ENCODE measurements around the gene PTPRN2.

PTPRN2 gene

DNA sequence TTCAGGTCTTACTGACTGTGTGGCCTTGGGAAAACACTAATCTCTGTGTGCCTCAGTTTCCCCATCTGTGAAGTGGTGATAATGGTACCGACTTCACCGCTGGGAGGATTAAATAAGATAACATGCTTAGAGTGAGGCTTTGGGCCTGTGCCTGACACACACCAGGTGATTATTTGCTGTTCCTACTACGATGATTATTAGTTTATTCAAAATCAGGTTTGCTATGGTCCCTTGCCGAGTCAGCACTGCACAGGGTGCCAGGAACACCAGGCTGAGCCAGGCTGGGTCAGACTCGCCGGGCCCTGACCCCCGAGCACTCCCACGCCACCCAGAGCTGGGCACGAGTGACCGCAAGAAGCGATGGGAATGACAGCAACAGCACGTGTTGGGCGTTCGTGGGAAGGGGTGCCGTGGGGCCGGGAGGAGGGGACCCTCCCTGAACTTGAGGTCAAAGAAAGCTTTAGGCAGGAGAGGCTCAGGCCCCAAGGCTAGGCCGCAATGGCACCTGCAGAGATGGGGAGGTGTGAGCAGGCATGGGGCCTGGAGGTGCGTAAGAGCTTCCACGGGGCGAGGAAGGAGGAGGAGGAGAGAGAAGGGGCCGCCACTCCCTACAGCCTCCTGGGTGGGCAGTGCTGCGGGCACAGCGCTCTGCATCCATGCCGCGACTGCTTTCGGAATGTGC, 925.4 kb downstream of the PTPRN2 start:
- DNase-seq = no peak

DNA sequence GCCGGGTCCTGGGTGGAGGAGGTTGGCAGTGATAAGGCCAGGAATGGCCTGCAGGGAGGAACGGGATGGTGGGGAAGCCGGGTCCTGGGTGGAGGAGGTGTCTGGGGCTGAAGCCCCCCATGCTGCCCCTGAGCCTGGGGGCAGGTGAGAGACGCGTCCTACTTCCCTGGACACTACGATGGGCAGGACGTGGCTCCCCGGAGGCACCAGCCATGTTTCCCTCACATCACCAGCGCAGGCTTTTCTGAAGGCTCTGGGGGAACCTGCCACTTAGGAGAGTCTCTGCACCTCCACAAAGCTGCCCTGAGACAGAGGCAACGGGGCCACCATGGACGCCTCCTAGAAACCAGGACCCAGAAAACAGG, 926.0 kb downstream of the PTPRN2 start:
- DNase-seq = no peak

DNA sequence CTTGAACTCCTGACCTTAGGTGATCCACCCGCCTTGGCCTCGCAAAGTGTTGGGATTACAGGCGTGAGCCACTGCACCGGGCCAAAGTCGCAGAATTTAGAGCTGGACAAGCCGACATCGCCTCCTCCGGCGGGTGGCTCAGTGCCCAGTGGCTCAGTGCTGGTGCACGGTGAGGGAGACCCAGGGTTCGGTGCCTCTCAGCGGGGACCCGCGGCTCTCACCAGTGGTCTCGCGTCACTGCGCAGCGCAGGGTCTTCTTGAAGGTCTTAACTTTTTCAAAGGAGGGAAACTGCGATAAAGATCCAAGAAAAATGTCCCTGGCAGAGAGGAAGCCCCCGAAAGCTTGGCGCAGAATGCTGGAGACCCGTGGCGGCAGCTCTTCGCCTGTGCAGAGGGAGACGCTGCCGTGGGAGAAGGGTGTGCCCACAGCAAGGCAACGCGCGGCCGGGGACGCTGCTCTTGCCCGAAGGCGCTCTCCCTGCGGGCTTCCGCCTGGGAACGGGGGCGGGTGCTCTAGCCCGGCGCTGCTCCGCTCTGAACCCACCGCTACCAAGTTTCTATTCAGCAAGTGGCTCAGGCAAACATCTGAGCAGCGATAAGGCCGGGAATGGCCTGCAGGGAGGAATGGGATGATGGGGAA, 926.5 kb downstream of the PTPRN2 start:
- DNase-seq = no peak

DNA sequence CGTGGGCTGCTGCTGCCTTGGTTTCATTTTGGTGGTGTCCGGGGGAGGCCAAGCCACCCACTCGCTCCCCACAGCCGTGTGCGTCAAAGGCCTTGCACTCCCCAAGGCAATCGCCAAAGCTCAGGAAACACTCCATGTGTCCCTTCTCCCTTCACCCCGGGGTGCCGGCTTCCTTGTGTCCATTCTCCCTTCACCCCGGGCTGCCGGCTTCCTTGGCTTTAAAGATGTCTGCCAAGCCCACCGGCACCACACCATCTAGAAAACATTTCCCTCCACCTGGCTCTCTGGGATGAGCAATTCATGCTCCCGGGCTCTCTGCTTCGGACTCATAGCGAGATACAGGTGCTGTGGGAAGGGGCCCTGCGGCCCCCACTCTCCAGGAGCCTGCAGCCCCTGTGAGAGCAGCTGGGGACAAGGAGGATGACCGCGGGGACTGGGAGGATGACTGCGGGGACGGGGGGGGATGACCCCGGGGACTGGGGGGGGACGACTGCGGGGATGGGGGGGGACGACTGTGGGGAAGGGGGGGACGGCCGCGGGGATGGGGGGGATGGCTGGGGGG, 928.7 kb downstream of the PTPRN2 start:
- DNase-seq = no peak

DNA sequence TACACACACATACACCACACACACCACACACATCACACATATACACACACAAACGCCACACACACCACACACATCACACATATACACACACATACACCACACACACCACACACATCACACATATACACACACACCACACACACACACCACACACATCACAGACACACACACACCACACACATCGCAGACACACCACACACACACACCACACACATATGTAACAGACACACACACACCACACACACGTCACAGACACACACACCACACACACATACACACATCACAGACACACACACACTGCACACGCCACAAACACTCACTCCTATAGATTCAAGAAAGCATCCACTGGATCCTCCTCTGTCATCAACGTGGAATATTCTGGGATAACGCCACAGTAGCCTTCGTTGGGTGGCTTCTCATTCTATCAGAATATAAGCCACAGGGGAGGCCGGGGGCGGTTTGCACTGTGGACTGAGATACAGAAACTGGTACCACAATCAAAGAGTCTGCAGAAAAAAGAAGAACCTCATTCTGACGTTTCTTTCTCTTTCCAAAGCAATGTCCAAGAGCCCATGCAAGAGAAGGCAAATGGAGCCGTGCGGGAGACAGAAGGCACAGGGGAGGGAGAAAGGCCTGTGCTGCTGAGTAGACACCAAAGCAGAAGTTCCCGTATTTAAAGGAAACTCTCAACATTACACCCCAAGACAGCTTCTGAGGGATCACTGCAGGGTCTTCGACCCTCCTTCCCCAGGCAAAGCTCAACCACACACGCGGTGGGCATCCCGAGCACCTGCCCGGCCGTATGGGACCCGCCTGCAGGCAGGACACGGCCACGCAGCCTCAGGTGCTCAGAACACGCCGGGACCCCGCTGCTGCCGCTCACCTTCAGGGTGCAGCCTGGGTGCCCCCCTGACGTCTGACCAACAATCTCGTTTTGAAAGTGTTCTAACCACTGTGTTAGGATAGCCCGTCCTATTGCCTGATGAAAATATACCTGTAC, 929.6 kb downstream of the PTPRN2 start:
- no peak for DNase-seq

DNA sequence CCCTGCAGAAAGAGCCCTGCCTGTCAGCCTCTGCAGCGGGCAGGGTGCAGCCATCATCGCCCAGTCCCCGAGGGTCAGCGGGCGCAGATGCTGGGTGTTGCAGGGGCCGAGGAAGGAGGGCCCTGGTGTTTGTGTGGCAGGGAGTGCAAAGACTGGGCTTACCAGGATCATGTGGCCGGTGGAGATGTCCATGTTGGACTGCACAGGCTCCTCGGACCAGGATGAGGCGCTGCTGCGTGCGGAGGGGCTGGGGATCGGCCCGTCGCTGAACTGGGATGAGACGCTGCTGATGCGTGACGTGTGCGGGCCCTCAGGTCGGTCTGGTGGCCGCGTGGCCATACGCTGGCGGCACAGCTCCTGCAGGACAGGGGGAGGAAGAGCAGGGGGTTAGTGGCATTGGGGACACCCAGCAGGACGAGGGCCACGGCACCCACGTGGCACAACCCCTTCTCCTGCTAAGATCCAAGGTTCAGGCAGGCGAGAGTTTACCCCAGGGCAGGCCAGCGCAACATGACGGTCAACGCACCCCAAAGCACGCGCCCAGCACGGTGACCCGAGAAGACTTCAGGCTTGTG, 931.3 kb downstream of the PTPRN2 start:
- DNase-seq = no peak

DNA sequence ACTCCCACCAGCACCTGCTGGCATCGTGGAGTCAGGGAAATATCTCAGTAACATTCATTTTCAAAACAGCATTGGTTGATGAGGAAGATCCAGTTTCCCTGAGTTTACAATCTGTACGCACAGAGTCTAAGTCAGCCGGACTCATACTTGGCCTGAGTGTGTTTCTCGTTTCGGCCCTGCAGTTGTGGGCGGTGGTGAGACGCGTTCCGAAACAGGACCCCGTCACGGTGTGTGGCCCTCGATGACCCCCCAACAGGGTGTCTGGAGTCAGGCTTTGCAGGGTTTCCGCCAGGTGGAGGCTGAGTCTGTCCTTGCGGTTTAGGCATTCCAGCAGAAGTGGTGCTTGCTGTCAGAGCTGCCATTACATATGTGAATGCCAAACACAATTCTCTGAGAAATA, 933.3 kb downstream of the PTPRN2 start:
- DNase-seq = no peak

DNA sequence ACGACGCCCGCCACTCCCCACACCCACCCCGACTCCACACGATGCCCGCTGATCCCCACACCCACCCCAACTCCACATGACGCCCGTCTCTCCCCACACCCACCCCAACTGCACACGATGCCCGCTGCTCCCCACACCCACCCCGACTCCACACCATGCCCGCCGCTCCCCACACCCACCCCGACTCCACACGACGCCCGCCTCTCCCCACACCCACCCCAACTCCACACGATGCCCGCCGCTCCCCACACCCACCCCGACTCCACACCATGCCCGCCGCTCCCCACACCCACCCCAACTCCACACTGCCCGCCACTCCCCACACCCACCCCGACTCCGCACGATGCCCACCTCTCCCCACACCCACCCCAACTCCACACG, 933.8 kb downstream of the PTPRN2 start:
- DNase-seq = no peak

DNA sequence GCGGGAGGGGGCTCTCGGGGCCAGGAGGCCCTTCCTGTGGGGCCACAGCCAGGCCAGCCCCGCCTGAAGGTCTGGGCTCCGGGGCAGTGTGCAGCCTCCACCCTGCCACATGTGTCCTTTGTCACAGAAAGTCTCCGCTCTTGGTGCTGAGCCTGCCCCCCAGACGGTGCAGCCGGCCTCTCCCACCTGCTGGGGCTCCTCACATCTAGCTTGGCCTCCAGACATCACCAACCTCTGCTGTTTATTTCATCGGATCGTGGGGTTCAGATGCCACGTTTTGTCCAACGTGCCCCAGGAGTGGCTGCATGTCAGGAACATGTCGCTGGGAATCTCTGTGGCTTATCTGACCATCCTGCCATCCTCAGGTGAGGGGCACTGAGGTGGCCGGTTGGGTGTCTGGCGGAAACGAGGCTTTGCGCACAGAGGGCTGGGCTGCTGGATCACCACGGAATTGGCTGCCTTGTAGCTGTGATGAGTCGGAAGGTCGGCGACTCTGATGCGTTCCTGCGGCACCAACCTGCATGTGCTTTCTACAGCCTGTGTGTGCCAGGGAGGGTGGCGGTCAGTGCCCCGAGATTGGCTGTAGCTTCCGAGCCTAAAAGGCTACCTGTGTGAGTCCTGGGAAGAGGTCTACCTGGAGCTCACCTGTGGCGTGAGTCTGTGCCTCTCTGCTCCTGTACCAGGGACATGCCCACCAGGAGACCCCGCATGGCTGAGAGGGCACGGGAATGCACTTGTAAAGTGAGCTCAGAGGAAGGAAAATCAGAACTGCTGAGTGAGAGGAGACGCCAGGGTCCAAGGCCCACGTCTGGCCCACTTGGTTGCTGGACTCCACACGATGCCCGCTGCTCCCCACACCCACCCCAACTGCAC, 934.4 kb downstream of the PTPRN2 start:
- no peak for DNase-seq

DNA sequence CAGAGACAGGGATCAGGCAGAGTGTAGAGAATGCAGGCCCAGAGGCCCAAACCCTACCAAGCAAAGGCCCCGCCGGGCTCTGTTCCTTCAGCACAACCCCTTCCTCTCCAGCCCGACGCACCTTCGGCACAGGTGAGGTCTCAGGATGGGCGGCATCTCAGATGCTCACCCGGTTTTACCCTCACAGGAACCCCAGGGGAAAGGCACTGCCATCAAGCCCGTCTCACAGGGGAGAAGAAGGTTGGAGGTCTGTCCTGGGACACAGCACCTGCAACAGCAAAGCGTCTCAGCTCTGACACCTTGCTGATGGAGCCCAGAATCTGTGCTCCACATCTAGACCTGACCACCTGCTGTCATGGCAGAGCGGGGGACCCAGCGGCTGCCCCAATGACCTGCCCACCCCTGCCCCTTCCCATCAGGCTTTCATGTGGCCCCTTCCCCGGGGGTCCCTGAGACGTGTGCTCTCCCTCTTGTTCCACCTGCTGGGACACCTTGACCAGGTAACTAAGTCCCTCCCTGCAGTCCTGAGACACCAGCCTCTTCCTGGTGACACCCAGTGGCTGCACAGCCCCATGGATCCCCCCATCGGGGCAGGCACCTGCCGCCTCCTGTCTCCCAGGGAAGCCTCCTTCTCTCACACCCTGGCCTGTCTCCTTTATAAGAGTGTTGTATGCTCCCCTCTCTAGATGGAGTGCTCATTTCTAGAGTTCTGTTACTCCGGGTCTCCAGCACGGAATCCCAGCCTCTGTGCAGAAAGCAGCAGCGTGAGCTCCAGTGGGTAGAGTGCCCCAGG, 935.3 kb downstream of the PTPRN2 start:
- DNase-seq = no peak

DNA sequence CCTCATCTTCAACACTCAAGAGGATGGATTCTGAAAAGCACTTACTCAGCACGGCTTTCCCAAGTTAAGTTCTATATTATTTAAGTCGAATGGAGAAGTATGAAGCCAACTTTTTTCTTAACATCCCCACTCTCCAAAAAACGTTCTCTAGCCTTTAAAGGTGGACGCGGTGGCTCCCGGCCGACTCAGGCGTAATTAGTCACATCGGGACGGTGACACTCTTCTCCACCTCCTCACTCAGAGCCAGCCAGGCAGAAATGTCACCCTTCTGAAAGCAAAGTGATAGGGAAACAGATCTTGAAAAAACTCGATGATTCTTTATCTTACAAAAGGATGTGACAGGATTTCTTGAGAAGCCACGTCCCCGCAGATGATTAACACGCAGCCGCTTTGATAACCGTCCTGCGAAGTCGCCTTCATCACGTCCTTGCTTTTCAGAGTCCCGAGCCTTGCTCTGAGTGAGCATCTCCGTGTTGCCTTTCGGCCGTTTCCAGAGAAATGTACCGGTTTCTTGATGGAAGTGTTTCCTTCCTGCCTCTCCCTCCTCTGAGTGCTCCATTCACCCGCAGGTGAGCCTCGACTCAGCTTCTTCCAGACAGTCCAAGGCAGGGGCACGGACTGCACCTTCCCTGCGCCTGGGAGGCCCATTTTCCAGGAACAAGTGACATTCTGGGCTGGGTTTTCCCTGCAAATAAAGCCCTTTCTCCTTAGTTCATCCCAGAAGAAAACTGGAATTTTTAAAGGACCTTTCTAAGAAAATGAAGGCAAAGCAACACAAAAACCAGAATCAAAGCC, 936.1 kb downstream of the PTPRN2 start:
- DNase-seq = no peak

DNA sequence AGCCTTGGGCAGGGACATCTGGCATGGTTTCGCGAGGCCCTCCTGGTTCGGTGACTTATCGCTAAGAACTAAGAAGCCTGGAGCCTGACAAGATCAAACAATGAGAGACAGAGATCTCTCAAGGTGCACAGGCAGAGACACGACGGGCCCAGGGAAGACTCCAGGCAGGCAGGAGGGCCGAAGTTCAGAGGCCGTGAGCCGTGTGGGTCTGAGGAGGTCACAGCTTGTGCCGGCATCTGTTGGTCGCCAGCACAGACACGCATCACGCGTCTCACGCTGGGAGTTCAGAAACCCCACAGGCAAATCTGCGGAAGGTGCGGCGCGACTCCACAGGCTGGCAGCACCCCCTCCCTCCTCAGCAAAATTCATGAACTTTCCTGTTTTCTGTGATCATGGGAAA, 936.8 kb downstream of the PTPRN2 start:
- DNase-seq = no peak

DNA sequence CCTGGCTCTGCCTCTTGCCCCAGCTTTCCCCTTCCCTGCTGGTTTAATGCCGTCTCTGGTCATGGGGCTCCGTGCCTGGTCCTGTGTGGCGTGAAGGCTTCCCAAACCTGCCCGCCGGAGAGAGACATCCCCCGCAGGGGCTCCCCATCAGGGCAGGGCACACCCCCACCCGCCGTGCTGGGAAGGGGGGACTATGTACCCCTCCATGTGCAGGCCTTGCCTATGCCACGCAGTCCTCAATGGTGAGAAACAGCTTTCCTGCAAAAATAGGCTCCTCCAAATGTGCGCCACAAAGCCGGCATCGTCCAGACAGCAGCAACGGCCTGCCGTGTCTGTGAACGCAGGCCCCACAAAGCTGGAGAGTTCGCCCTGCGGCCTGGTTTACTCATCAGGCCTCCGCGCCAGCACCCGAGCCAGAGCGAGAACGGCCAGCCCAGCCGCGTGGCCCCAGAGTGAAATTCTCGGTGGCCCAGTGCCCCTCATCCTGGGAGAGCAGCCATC, 937.4 kb downstream of the PTPRN2 start:
- DNase-seq = no peak

DNA sequence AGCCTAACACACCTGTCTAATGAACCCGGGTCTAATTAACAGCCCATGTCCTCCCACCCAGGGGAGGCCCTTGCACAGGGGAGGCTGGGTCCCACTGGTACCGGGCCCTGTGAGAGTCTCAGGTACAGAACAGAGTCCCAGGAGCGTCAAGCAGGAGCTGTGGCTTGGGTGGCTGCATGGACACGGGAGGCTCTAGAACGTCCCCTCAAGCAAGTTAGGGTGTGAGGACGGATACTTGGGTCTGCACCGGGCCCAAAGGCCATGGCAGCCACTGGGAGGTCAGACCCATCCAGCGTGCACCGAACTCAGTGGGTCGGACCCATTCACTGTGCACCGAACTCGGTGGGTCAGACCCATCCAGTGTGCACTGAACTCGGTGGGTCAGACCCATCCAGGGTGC, 941.1 kb downstream of the PTPRN2 start:
- DNase-seq = no peak

DNA sequence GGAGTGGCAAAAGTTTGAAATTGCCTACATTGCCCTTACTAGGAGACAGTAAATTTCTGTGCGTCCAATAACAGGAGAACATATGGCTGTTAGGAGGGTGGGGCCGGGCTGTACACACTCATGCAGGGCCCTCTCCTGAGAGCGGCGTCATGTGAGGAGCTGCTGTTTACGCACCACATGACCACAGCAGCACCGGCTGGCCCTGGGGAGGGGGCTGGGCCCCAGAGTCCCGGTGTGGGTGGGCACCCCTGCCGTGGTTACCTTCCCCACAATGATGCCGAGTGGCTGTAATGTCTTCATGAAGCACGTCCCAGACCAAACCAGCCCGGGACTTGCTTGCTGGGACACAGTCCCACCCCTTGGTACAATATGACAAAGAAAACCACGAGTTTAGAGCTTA, 942.1 kb downstream of the PTPRN2 start:
- no peak for DNase-seq

DNA sequence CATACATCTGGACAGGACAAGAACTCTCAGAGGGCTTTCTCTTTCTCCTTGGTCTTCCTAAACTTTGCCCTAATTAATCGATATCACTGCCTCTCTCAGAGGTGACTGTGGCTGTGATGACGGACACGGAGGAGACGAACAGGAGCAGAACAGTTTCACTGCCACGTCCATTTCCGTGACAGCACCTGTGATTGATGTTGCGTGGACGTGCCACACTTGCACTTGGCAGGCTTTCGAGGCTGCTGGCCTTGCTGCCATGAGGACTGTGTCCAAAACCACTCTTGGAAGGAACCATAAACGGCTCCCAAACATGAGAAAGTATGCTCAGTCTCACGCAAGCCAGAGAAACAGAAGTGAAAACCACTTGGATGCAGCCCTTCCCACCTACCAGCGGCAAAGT, 942.7 kb downstream of the PTPRN2 start:
- no peak for DNase-seq

DNA sequence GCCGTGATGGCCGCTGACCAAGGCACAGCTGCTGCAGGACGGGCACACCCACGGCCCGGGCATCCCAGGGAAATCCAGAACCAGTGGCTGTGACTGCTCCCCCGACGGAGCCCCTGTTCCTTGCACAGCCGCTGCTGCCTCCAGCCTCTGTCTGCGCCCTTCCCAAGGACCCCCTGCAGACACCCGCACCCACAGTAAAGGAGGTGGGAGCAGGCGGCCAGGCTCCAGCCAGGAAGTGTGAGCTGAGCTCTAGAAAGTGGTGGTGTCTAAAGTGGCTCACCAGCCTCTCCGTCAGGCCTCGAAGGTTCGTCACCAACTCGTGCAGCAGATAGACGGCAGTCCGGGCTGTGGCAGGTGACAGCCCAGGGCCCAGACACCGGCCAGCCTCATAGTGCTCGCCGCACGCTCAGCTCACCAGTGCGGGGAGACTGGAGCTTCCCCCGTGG, 944.1 kb downstream of the PTPRN2 start:
- no peak for DNase-seq

DNA sequence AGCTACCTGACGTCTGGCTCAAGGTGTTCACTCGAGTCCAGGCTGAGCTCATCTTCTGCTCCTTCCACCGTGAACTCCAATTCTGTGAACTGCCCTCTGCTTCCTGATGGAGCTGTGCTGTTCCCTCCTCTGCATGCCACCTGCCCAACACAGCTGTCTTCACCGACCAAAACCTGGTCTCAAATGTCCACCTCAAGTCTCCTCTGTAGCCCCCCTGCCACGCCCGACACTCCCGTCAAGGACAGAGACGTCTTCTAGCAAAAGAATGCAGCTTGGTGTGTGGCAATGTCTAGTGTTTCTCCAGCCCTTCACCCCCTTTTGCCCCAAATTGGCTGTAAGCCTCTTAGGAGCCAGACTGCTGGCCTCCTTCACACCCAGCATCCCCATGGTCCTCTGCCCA, 945.8 kb downstream of the PTPRN2 start:
- no peak for DNase-seq

DNA sequence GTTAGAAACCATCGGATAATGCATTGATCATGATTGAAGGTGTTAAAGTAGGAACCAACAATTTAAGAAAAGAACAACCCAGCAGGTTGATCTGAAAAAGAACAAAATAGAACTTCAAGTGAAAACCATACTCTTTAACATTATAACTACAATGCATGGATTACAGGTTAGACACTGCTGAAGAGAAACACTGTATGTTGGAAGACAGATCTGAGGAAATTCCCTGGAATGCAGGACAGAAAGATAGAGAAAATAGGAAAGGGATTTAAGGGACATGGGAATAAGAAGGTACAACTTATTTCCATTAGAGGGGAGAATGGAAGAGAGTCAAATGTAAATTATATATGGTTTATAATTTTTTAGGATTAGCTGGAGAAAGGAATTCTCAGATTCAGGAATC, 947.5 kb downstream of the PTPRN2 start:
- DNase-seq = no peak

DNA sequence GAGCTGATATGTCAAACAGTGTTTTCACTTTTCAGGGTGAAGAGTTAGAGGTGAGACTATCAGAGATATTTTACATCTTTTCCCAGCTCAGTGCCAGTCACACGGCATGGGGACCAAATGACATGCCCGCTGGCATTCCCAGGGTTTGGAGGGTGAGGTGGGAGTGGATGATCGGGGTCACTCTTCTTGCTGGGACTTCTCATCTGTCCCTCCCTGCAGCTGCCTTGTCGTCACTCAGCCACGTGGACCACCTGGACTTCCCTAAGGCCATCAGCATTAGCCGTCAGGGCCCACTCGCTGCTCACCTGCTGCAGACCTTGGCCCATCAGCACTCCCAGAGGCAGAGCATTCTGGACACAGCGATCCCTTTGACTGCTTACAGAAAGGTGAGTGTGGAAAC, 949.1 kb downstream of the PTPRN2 start:
- no peak for DNase-seq
